ENCODE measurements around the gene SETMAR. TPM values are rescaled to one million over a fixed set of nuclear protein-coding genes. Genes with fewer than 3 reads are reported as not detected.

The SETMAR gene
- total RNA-seq, 1 donor from 2014 or later = 14.6 TPM

- Mint-ChIP-seq H3K4me3 (ENCODE audit: unreplicated experiment) (no peak overlapping the region), H3K36me3 (ENCODE audit: unreplicated experiment) (peaks cover 7% of the 10 kb centered on the region), H3K27ac (ENCODE audit: unreplicated experiment) (no peak overlapping the region), H3K27me3 (ENCODE audit: unreplicated experiment) (no peaks in the 10 kb centered on the region), H3K4me1 (ENCODE audit: unreplicated experiment) (no peaks in the 10 kb centered on the region), H3K9me3 (ENCODE audit: unreplicated experiment) (no peaks in the 10 kb centered on the region)
- no peak for DNase-seq (ENCODE audit: extremely low spot score, unreplicated experiment)
- TF ChIP-seq CTCF (IDR thresholded peaks at IDR 0.05) = no peak
Measured at GRCh38 chr3:4356546-4357410, 53.6 kb downstream of the SETMAR start.

GRCh38 chr3:4358273-4358672, 55.1 kb downstream of the SETMAR start:
- no peak for TF ChIP-seq CTCF (IDR thresholded peaks at IDR 0.05)
- Mint-ChIP-seq H3K27ac (ENCODE audit: unreplicated experiment) (no peak overlapping the region), H3K36me3 (ENCODE audit: unreplicated experiment) (peaks cover 7% of the 10 kb centered on the region), H3K4me1 (ENCODE audit: unreplicated experiment) (no peaks in the 10 kb centered on the region), H3K4me3 (ENCODE audit: unreplicated experiment) (no peak overlapping the region), H3K27me3 (ENCODE audit: unreplicated experiment) (no peaks in the 10 kb centered on the region), H3K9me3 (ENCODE audit: unreplicated experiment) (no peaks in the 10 kb centered on the region)
- no peak for DNase-seq (ENCODE audit: extremely low spot score, unreplicated experiment)

- TF ChIP-seq CTCF (IDR thresholded peaks at IDR 0.05) = no peak
- H3K27ac Mint-ChIP-seq (ENCODE audit: unreplicated experiment) = no peak overlapping the region
- no peaks in the 10 kb centered on the region for H3K27me3 Mint-ChIP-seq (ENCODE audit: unreplicated experiment)
- no peaks in the 10 kb centered on the region for H3K4me1 Mint-ChIP-seq (ENCODE audit: unreplicated experiment)
- H3K36me3 Mint-ChIP-seq (ENCODE audit: unreplicated experiment) = peaks cover 7% of the 10 kb centered on the region
- H3K9me3 Mint-ChIP-seq (ENCODE audit: unreplicated experiment) = no peaks in the 10 kb centered on the region
- no peak for DNase-seq (ENCODE audit: extremely low spot score, unreplicated experiment)
- no peak overlapping the region for H3K4me3 Mint-ChIP-seq (ENCODE audit: unreplicated experiment)
Measured at GRCh38 chr3:4359805-4360502, 56.8 kb downstream of the SETMAR start.

- Mint-ChIP-seq H3K4me1 (ENCODE audit: unreplicated experiment) (no peaks in the 10 kb centered on the region), H3K4me3 (ENCODE audit: unreplicated experiment) (no peak overlapping the region), H3K27me3 (ENCODE audit: unreplicated experiment) (no peaks in the 10 kb centered on the region), H3K36me3 (ENCODE audit: unreplicated experiment) (peaks cover 7% of the 10 kb centered on the region), H3K27ac (ENCODE audit: unreplicated experiment) (no peak overlapping the region), H3K9me3 (ENCODE audit: unreplicated experiment) (no peaks in the 10 kb centered on the region)
- no peak for TF ChIP-seq CTCF (IDR thresholded peaks at IDR 0.05)
- no peak for DNase-seq (ENCODE audit: extremely low spot score, unreplicated experiment)
Measured at GRCh38 chr3:4360817-4361216, 57.6 kb downstream of the SETMAR start.

GRCh38 chr3:4362523-4362922, 59.4 kb downstream of the SETMAR start:
- no peak for DNase-seq (ENCODE audit: extremely low spot score, unreplicated experiment)
- no peak overlapping the region for H3K27ac Mint-ChIP-seq (ENCODE audit: unreplicated experiment)
- H3K4me1 Mint-ChIP-seq (ENCODE audit: unreplicated experiment) = no peaks in the 10 kb centered on the region
- TF ChIP-seq CTCF (IDR thresholded peaks at IDR 0.05) = no peak
- peaks cover 7% of the 10 kb centered on the region for H3K36me3 Mint-ChIP-seq (ENCODE audit: unreplicated experiment)
- no peak overlapping the region for H3K4me3 Mint-ChIP-seq (ENCODE audit: unreplicated experiment)
- H3K9me3 Mint-ChIP-seq (ENCODE audit: unreplicated experiment) = no peaks in the 10 kb centered on the region
- H3K27me3 Mint-ChIP-seq (ENCODE audit: unreplicated experiment) = no peaks in the 10 kb centered on the region
